ENCODE measurements around the gene TMEM184B.

TMEM184B gene

GRCh38 chr22:38272373-38273134 lies at the start of gene TMEM184B:
Gene TMEM184B, minus strand, starts transcription at chr22:38273010. Its CDS starts 25,049 bp downstream, at chr22:38247961.
- peak in 1 of 2 experiments; percentile 74 for DNase-seq

GRCh38 chr22:38320605-38321402 lies 48.0 kb upstream of the TMEM184B start:
- DNase-seq, result no peak

GRCh38 chr22:38318792-38319773 lies 46.3 kb upstream of the TMEM184B start:
- no peak for DNase-seq

- DNase-seq, result peak; percentile 47 to 79
Measured at GRCh38 chr22:38317995-38318715, 45.3 kb upstream of the TMEM184B start.

GRCh38 chr22:38317122-38317994 lies 44.5 kb upstream of the TMEM184B start, which contains the start of gene CSNK1E:
Gene CSNK1E, minus strand, starts transcription at chr22:38317433. Its CDS starts 3,276 bp downstream, at chr22:38314157.
- DNase-seq, result peak in 1 of 2 experiments; percentile 68

DNA sequence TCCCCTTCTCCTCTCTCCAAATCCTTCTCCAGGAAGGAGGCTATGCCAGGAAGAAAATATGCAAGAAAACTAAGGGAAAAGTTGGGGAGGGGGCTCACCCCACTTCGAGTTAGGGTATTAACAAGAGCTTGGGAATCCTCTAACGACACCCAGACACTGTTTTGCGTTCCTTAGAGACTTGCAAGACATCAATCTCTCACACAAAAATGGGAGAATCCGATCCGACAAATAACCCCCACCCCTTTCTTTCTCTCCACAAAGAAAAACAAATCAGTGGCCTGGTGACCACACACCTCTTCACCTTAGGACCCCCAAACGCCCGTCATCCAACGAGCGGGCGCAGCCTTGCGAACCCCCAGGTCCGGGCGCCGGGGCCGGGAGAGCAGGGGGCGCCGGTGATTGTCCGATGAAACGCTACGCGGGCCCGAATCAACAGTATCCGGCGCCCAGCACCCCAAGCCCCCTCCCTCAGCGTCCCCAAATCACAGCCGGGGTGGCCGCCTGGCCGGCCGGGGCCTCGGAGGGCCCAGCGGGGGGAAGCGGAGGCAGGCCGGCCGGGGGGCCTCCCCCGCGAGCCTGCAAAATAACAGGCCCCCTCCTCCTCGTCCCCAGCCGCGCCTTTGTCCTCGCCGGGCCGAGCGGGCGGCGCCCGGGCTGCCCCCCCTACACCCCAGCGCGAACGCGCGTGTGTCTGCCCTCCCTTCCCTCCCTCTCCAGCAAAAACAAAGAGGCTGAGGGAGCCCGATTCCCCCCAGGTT lies 43.7 kb upstream of the TMEM184B start:
- peak in 1 of 2 experiments; percentile 33 for DNase-seq

DNA sequence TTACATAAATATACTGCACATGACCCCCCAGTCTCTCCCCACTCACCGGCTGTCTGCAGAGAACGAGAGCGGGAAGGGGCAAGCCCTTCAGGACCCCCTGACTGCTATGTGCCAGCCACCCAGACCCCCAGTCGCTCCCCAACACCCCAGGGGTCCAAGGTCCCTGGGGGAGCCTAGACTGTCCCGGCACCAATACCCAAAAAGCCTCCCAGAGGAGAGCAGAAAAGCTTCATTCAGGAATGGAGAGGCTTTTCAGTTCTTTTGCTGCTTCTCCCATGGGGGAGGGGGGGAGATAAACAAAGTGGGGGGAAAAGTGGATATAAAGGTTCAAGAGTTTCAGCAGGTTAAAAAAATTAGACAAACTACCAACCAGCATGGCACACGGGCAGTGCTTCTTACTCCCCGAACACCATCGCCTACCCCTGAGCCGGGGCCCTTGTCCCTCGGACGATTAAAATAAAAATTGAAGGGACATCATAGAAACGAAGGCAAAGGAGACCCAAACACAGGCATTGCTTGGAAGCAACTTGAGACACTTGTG lies 43.1 kb upstream of the TMEM184B start:
- DNase-seq, result peak in 1 of 2 experiments; percentile 25

DNA sequence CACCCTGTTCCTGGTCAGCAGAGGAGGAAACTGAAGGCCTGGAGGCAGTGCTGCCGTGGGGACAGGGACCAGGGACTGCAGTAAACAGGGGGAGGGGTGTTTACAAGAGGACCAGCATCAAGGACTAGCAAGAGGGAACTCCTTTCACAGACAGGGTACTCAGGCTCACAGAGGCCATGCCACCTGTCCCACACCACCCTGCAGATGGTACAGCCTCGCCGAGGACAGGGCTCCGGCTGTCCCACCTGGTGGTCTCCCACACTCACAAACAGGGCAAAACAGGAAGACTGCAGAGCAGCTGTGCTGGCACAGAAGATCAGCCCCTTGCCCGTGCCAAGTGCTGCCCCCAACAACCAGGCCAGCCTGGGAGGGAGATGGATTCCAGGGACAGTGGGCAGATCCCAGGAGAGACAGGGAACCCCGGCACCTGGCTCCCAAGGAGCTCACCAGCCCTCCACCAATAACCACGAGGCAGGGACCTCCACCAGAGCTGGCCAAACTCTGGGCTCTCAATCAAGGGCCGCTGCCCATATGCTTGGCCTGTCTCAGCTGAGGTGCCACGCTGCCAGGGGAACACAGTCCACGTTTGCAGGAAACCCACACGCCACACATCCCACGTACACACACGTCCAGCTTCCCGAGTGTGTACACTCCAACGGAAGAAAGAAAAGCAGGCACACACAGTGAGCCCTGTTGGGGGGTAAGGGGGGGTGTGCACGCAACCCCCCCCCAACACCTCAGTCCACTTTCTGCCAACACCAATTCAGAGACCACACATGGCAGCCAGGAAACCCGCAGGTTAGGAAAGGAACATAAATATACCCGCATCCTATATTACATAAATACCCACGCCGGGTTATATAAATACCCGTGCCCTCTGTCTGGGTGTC lies 42.4 kb upstream of the TMEM184B start:
- peak in 1 of 2 experiments; percentile 21 for DNase-seq

DNA sequence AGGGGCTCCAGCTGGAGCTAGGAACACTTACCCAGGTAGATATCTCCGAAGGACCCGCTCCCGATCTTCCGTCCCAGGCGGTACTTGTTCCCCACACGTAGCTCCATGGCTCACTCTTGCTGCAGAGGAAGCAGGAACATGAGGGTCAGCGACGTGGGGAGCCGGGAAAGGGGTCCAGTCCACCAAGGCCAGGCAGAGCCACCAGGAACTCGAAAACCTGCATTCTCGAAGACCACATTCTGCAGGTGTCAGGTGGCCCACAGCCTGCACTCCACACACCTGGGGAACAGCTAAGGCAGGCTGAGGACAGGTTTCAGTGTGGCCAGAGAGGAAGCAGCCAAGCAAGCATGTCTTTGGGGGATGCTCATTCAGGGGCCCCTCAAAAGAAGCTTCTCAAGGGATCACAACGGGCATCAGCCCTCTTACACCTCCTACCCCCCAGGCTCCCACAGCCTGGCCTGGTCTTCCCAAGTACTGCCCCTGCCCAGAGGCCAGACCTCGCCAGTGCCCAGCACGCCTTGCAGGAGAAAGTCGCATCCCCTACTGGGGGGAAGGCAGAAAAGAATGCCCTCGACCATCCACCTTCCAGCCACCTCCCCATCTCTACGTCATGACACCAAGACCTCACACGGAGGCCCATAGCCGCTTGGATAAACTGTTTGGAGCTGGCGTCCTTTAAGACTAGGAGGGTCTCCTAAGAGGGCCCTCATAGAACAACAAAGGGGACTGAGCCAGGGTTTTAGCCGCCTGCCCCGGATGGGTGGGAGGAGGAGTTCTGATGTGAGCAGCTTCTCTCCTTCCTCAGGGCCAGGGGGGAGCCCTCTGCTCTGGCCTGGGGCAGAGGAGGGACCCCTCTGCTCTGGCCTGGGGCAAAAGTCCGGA lies 41.5 kb upstream of the TMEM184B start:
- DNase-seq, result no peak

DNA sequence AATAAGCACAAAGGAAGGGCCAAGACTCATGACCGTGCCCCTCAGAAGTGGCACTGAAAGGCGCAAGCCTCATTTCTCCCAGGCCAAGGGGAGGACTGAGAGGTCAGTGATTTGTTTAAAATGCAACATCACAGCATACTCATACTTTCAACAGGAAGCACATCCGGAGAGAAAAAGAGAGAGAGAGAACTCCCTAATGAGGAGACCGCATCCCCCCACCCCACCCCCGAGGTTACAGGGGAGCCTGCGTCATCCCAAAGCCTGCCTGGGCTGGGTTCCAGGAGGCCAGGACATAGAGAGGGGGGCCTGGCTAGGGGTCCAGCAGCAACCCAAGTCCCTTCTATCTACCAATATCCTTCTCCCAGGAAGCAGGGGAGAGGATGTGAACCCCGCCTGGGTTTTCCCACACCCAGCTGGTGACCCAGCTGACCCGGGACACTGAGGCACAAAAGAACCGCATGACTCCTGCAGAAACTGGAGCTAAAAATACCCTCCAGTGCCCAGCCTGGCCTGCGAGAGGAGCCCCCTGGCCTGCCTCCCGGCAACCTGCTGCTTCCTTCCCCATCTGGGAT lies 40.7 kb upstream of the TMEM184B start:
- no peak for DNase-seq

DNA sequence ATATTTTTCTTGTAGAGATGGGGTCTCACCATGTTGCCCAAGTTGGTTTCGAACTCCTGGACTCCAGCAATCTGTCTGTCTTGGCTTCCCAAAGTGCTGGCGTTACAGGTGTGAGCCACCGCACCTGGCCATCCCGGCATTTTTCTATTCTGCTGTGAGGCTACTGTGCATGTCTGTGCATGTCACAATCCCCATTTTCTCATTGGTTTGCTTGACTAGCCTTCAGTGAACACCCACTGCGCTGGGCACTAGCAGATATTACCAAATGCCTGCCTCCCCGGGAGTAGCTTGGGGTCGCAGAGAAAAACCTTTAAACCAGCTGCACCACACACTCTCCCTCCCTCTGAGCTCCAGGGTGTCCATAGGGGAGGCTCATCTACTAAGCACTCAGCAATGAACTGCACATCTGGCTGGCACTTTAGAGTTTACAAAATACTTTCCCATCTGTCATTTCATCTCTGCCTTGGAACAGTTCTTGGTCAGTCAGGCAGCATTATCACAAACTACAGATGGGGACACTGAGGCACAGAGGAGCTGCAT lies 39.5 kb upstream of the TMEM184B start:
- no peak for DNase-seq

GRCh38 chr22:38311323-38311620 lies 38.5 kb upstream of the TMEM184B start:
- no peak for DNase-seq

DNA sequence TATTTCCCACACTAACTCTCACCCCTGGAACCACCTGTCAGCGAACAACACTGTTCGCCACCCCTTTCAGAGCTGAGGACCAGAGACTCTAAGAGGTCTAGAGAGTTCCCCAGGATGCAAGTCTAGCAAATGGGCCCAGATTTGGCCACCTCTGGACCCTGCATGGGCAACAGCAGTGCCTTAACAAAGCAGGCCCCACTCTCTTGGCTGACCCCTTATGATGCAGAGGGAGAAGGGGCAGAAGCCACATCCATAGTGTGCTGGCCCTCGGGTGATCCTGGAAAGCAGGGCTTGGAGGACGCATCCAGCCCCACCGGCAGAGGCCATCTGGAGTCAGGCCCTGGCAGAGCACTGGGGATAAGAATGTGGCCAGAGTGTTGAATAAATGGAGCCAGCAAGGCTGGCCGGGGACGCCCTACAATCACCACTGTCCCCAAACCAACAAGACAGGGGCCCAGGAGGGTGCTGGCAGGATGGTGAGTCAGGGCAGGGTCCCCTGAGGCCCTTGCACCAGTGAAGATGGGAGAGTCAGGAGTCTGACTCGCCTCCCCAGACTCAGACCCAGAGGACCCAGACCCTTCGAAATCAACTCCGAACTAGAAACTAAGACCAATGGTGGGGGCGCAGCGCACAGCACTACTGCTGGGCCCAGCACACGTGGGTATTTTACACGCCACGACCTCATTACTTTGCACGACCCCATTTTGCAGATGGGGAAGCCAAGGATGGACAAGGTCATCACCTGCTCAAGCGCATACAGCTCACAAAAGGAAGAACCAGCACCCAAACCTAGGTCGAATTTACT lies 37.9 kb upstream of the TMEM184B start:
- DNase-seq, result no peak

- no peak for DNase-seq
Measured at GRCh38 chr22:38309614-38310517, 37.1 kb upstream of the TMEM184B start.
